HG02840 (cell line): ENCODE data around the gene KDM4F.
A peak's percentile ranks its signal among the peaks of the same experiment; 100 is the strongest.

ENCODE experiments used
- ATAC-seq: cut with Tn5 transposase; IDR thresholded peaks from one replicate; pipeline ENCODE4 v1.9.1; 2021; ENCODE audit warnings: mild to moderate bottlenecking, moderate library complexity, moderate number of reproducible peaks; ENCODE audit not compliant: unreplicated experiment, low FRiP score

Gene KDM4F

DNA sequence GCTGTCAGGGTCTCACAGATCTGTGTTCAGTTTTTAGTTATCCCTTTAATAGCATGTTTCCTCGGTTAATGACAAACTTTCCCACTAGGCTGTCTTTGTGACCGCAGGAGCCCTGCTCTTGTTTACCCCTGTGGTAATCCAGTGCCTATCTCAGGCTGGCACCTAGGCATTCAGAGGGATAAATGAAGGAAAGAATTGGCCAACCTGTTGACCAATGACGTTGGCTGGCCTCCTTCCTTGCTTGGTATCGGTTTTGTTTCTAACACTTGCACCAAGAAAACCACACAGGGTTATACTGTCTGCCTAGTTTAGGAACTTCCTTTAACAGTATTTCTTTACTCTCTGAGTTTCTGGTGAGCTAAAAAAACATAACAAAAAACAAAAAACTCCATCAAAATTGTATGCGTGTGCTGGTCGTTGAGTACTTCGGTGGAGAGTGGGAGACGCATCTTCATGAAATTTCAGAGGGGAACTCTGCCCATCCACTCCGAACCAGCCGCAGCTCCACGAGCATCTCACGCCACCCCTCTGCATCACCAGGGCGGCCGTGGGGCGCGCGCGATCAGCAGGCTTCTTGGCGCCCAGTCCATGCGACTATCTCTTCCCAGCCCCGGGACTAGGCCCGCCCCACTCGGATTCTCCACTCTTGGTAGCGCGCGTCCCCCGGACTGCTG is 39.9 kb downstream of the KDM4F start:
- peak; percentile 59 for ATAC-seq

DNA sequence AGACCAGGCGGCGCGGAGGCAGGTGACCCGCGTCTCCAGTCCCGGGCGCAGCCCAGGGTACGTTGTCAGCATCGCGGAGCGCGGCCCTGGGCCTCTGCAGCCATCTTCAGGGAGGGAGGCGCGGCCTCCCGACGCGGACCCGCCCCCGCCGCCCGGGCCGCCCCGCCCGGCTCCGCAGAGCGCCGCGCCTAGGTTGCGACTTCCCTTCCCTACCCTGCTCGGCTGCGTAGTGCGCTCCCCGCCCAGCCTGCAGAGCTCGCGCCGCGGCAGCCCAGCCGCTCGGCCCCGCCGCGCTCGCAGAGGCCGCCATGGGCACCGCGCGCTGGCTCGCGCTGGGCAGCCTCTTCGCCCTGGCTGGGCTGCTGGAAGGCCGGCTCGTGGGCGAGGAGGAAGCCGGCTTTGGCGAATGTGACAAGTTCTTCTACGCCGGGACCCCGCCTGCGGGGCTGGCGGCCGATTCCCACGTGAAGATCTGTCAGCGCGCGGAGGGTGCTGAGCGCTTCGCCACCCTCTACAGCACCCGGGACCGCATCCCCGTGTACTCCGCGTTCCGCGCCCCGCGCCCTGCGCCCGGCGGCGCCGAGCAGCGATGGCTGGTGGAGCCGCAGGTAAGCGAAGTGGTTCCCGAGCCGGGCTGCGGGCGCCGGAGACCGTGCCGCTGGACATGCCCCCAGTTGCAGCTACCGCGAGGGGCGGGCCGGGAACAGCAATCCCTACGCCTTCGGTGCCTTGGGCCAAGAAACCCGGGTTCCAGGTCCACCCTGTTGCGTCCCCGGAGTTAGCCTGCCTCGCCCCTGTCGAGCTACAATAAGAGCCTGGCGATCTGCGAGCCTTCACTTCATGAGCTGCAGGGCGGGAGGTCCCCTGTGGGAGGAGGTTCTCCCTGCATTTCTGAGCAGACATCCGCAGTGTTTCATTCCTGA is 40.7 kb downstream of the KDM4F start, which contains the start of gene ENDOD1:
Gene ENDOD1 (plus strand): TSS at position 227 of the 923 bp plus-strand sequence. CDS start 82 bp downstream, at position 309.
- peak; percentile 85 for ATAC-seq

DNA sequence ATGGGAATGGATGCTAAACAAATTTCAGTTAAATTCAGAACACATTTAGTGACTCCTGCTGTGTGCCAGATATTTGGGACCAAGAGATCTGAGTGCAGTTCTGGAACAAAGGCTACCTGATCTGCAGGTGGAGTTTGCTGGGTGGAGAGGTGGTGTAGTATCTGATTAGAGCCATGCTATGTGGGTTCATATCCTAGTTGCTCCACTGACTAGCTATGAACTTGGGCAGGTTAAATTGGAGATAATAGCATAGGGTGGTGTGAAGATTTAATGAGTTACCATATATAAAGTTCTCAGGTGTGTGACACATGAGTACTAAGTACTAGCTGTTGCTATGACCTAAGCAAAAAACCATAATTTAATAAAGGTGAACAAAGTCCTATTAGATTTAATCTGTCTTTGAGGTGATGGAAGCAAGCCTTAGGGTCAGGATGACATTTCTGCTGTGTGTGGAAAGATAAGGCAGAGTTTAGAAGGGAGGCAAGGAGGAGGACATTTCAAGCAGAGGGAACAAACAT is 42.5 kb downstream of the KDM4F start:
- no peak for ATAC-seq

DNA sequence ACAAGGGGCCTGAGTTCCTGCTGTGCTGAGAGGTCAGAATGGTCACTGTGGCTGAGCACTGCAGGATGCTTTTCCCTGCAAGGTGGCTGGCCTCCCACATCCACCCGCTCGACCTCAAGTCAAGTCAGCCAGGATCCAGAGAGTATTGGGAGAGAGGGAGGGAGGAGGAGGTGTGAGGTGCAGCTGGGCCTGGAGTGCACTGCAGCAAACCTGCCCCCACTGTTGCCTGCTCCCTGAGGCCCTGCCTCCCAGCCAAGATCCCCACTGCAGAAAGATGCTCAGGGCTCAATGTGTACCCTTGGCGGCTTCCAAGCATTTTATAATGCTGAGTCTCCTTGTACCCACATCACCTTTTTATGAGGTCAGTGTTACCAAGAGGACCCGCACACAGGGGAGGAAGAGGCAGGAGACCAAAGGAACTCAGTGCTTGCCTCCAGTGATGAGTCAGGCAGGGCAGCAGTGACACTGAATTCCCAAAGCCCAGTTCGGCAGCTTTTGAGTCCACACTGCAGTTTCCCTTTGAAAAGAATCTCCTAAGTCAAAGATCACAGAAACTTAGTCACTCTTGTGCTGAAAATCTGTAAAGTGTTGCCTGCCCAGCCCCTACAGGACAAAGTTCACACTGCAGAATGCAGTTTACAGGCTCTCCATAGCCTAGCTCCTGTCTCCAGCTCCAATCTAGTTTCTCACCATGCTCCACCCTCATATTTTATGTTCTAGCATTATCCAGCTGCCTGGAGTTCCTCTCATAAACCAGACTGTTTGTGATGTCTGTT is 43.5 kb downstream of the KDM4F start:
- ATAC-seq: no peak

DNA sequence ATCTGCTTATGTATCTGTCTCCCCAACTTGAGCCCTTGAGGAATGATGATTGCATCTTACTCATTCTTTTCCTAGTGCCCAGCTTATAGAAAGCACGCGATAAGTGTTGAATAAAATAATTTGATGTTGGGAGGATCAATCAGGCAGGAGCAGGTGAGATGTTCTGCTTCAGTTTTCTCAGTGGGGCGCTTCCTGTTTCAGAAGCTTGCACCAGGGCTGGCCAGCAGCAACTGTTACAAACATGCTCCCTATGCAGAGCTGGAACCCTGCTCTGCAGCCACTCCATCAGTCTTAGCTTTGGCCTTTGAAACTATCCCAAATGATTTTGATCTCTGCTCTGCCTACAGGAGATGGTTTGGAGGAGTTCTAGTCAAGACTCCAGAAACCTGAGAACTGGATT is 44.3 kb downstream of the KDM4F start:
- no peak for ATAC-seq

DNA sequence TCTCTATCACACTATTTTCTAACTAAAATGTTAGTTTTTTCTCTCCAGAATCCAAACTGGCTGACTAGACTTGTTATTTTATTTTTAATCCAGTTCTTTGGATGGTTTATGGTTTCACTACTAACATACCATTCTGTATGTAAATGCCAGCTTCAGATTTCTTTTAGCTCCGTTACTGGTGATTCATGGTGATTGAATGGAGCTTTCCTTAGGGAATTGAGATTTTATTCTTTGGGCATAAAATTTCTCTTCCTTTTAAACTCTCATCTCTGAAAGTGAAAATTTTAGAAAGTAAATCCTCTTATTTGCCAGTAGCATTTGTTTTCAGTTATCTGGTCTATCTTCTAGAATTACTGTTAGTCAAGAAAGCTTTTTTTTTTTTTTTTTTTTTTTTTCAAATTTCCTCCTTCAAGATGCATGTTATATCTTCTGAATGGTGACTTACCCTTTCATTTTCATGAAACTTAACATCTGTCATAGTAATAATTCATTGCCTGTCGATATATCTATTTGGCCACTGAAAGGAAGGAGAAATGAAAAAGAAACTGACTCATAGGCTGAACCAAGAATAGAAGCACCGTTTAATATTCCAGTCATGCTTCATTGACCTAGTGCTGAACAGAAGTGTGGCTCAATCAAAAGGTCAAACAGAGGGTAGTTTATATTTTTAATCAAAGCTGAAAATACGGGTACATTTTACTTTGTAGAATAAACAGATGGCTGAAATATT is 46.8 kb downstream of the KDM4F start:
- peak; percentile 64 for ATAC-seq

DNA sequence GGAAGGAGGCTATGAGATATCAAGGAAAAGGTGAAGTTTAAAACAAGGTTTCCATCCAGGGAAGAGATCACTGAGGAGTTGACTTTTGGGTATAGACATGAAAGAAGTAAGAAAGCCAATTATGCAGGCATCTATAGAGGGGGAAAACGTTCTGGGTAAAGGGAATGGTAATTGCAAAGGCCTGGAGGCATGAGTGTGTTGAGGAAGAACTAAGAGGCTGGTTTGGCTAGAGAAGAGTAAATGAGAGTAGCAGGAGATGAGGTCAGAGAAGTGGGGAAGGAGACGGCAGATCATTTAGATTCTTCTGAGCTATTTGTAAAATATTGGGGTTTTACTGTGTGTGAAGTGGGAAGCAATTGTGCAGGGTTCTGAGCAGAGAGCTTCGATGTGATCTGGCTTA is 48.0 kb downstream of the KDM4F start:
- no peak for ATAC-seq

DNA sequence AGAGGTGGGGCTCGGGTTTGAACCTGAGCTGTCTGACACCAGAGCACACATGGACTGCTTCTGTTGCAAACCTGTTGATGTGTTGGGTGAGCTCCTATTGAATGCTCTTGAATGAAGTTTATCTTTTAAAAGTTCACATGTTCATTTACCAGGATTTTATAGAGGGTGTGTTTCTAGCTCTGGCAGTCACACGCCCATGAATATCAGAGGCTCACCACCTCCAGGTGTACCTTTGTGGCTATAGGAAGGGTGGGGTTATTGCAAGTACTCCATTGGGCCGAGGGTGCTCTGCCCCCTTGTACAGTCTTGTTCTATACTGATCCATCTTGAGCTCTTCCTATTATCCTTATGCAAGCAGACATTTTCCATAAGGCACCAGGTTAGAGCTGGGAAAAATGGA is 49.6 kb downstream of the KDM4F start:
- ATAC-seq: no peak

DNA sequence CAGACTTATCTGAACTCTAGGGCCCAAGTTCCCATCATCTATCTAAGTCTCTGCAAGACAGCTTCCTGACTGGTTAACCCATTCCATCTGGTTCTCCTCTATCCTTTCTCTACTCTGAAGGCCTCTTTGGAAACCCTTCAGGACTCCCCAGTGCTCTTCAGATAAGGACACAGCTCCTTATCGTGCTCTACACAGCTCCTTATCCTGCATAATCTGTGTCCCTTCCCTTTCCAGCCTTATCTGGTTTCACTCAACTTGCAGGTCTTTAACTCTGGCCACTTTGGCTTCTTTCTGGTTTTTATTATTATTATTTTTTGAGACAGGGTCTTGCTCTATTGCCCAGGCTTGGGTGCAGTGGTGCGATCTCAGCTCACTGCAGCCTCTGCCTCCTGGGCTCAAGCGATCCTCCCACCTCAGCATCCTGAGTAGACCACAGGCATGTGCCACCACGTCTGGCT is 51.0 kb downstream of the KDM4F start:
- no peak for ATAC-seq
